ENCODE measurements around the gene MAP2K7. TPM values are rescaled to one million over a fixed set of nuclear protein-coding genes. Genes with fewer than 3 reads are reported as not detected.
A peak's percentile ranks its signal among the peaks of the same experiment; 100 is the strongest.

MAP2K7 gene
- total and polyA plus RNA-seq, 3 experiments from 2014 or later = 2.0 to 38.3 (median 35.9) TPM

- no peak for DNase-seq
- Histone ChIP-seq H3K27me3 (ENCODE audit: insufficient read depth, low read length, poor library complexity, severe bottlenecking) (peaks cover 12% of the 10 kb centered on the region), H3K9me3 (ENCODE audit: low read length) (no peaks in the 10 kb centered on the region), H3K36me3 (ENCODE audit: insufficient read depth, low read length) (no peaks in the 10 kb centered on the region), H3K4me1 (ENCODE audit: insufficient read depth, low read length) (peaks cover 17% of the 10 kb centered on the region), H3K4me3 (ENCODE audit: low read length) (no peak overlapping the region), H3K27ac (ENCODE audit: low read depth, low read length) (no peak overlapping the region)
- ChIA-PET CTCF (interaction anchor here (0.8 kb wide), 1 partner anchor 9 kb away, joined by 3 read pairs; no protein-coding TSS in a partner anchor), POLR2A (interaction anchor here (0.6 to 1.4 kb wide), 2 partner anchors 9 to 158 kb away, joined by 3 to 6 read pairs; partner anchors contain the start of gene FCER2)
- peaks cover 16 to 41% of the 10 kb centered on the region in 2 donors for H3K27me3 Mint-ChIP-seq
- no peaks in the 10 kb centered on the region for H3K36me3 Mint-ChIP-seq
- H3K4me1 Mint-ChIP-seq = peaks cover 4 to 25% (median 9%) of the 10 kb centered on the region in 3 donors
- H3K9me3 Mint-ChIP-seq = no peaks in the 10 kb centered on the region
- peak overlapping the region in 1 of 7 donors; percentile 46 for H3K4me3 Mint-ChIP-seq
- no peak overlapping the region for H3K27ac Mint-ChIP-seq
These were observed 43.6 kb upstream of the MAP2K7 start for GRCh38 chr19:7859831-7860713.

GRCh38 chr19:7860714-7861618 lies 42.7 kb upstream of the MAP2K7 start:
- Histone ChIP-seq H3K9me3 (ENCODE audit: low read length) (no peaks in the 10 kb centered on the region), H3K27me3 (ENCODE audit: insufficient read depth, low read length, poor library complexity, severe bottlenecking) (peaks cover 12% of the 10 kb centered on the region), H3K36me3 (ENCODE audit: insufficient read depth, low read length) (no peaks in the 10 kb centered on the region), H3K4me1 (ENCODE audit: insufficient read depth, low read length) (peaks cover 23% of the 10 kb centered on the region), H3K4me3 (ENCODE audit: low read length) (no peak overlapping the region), H3K27ac (ENCODE audit: low read depth, low read length) (no peak overlapping the region)
- CTCF ChIA-PET = interaction anchor here (0.8 to 1.1 kb wide), 2 partner anchors 8 to 10 kb away, joined by 3 read pairs; no protein-coding TSS in a partner anchor
- Mint-ChIP-seq H3K36me3 (no peaks in the 10 kb centered on the region), H3K4me1 (peaks cover 10 to 31% (median 15%) of the 10 kb centered on the region in 3 donors), H3K27ac (peak overlapping the region in 2 of 8 donors; percentile 33 to 43), H3K4me3 (peak overlapping the region in 3 of 7 donors; percentile 2 to 22 (median 5)), H3K9me3 (no peaks in the 10 kb centered on the region), H3K27me3 (peaks cover 16 to 40% of the 10 kb centered on the region in 2 donors)
- DNase-seq = no peak
- POLR2A ChIA-PET = interaction anchor here (0.6 to 1.3 kb wide), 3 partner anchors 59 to 159 kb away, joined by 3 to 4 read pairs (median 3); partner anchors contain the start of genes ELAVL1, FCER2 and SNAPC2

- Mint-ChIP-seq H3K27ac (peak overlapping the region in 1 of 8 donors; percentile 43), H3K9me3 (no peaks in the 10 kb centered on the region), H3K4me1 (peaks cover 10 to 31% (median 15%) of the 10 kb centered on the region in 3 donors), H3K36me3 (no peaks in the 10 kb centered on the region), H3K4me3 (peak overlapping the region in 5 of 7 donors; percentile 22 to 57 (median 47)), H3K27me3 (peaks cover 13 to 39% of the 10 kb centered on the region in 2 donors)
- Histone ChIP-seq H3K9me3 (ENCODE audit: low read length) (no peaks in the 10 kb centered on the region), H3K27ac (ENCODE audit: low read depth, low read length) (no peak overlapping the region), H3K36me3 (ENCODE audit: insufficient read depth, low read length) (no peaks in the 10 kb centered on the region), H3K4me3 (ENCODE audit: low read length) (peak overlapping the region; percentile 43), H3K27me3 (ENCODE audit: insufficient read depth, low read length, poor library complexity, severe bottlenecking) (peaks cover 12% of the 10 kb centered on the region), H3K4me1 (ENCODE audit: insufficient read depth, low read length) (peaks cover 23% of the 10 kb centered on the region)
- ChIA-PET POLR2A (interaction anchor here (1.2 to 1.3 kb wide), 2 partner anchors 58 to 144 kb away, joined by 3 to 4 read pairs; partner anchors contain the start of genes ELAVL1 and SNAPC2), CTCF (interaction anchor here (1.1 to 1.4 kb wide), 3 partner anchors 9 to 13 kb away, joined by 3 to 5 read pairs (median 3); no protein-coding TSS in a partner anchor)
- DNase-seq = no peak
These were observed 41.9 kb upstream of the MAP2K7 start for GRCh38 chr19:7861619-7862412.

GRCh38 chr19:7862413-7862951 lies 41.2 kb upstream of the MAP2K7 start:
- H3K4me3 ChIP-seq (ENCODE audit: low read length) = peak overlapping the region; percentile 43
- peaks cover 12% of the 10 kb centered on the region for H3K27me3 ChIP-seq (ENCODE audit: insufficient read depth, low read length, poor library complexity, severe bottlenecking)

GRCh38 chr19:7863157-7863970 lies 40.3 kb upstream of the MAP2K7 start:
- Histone ChIP-seq H3K27me3 (ENCODE audit: insufficient read depth, low read length, poor library complexity, severe bottlenecking) (peaks cover 12% of the 10 kb centered on the region), H3K4me1 (ENCODE audit: insufficient read depth, low read length) (peaks cover 25% of the 10 kb centered on the region), H3K4me3 (ENCODE audit: low read length) (no peak overlapping the region), H3K36me3 (ENCODE audit: insufficient read depth, low read length) (no peaks in the 10 kb centered on the region), H3K9me3 (ENCODE audit: low read length) (no peaks in the 10 kb centered on the region), H3K27ac (ENCODE audit: low read depth, low read length) (no peak overlapping the region)
- ChIA-PET CTCF (interaction anchor here (1.4 kb wide), 2 partner anchors 10 to 11 kb away, joined by 3 read pairs; no protein-coding TSS in a partner anchor), POLR2A (interaction anchor here (0.8 kb wide), 1 partner anchor 53 kb away, joined by 3 read pairs; no protein-coding TSS in a partner anchor)
- Mint-ChIP-seq H3K36me3 (no peaks in the 10 kb centered on the region), H3K4me1 (peaks cover 14 to 35% (median 17%) of the 10 kb centered on the region in 3 donors), H3K4me3 (peak overlapping the region in 3 of 7 donors; percentile 5 to 74 (median 12)), H3K27ac (no peak overlapping the region), H3K27me3 (peaks cover 13 to 35% of the 10 kb centered on the region in 2 donors), H3K9me3 (no peaks in the 10 kb centered on the region)
- DNase-seq = no peak

More at GRCh38 chr19:7862413-7862951, 41.2 kb upstream of the MAP2K7 start:
- Histone ChIP-seq H3K36me3 (ENCODE audit: insufficient read depth, low read length) (no peaks in the 10 kb centered on the region), H3K4me1 (ENCODE audit: insufficient read depth, low read length) (peaks cover 23% of the 10 kb centered on the region), H3K27ac (ENCODE audit: low read depth, low read length) (no peak overlapping the region), H3K9me3 (ENCODE audit: low read length) (no peaks in the 10 kb centered on the region)
- Mint-ChIP-seq H3K36me3 (no peaks in the 10 kb centered on the region), H3K4me1 (peaks cover 10 to 31% (median 15%) of the 10 kb centered on the region in 3 donors), H3K27me3 (peaks cover 13 to 35% of the 10 kb centered on the region in 2 donors), H3K27ac (no peak overlapping the region), H3K4me3 (peak overlapping the region in 4 of 7 donors; percentile 23 to 57 (median 50)), H3K9me3 (no peaks in the 10 kb centered on the region)
- CTCF ChIA-PET = interaction anchor here (1.4 kb wide), 2 partner anchors 10 to 12 kb away, joined by 3 to 5 read pairs; no protein-coding TSS in a partner anchor
- POLR2A ChIA-PET = interaction anchor here (0.8 to 1.3 kb wide), 3 partner anchors 54 to 143 kb away, joined by 3 to 4 read pairs (median 3); partner anchors contain the start of genes ELAVL1 and SNAPC2
- DNase-seq = peak; percentile 57 to 71 (median 68)

- Mint-ChIP-seq H3K27ac (no peak overlapping the region), H3K4me3 (peak overlapping the region in 2 of 7 donors; percentile 5 to 72), H3K9me3 (no peaks in the 10 kb centered on the region), H3K36me3 (no peaks in the 10 kb centered on the region), H3K4me1 (peaks cover 19 to 41% (median 22%) of the 10 kb centered on the region in 3 donors), H3K27me3 (peaks cover 11 to 33% of the 10 kb centered on the region in 2 donors)
- H3K4me3 ChIP-seq (ENCODE audit: low read length) = no peak overlapping the region
- ChIA-PET POLR2A (no interaction called here), CTCF (interaction anchor here (1.1 to 1.4 kb wide), 2 partner anchors 10 to 38 kb away, joined by 3 read pairs; no protein-coding TSS in a partner anchor)
- no peaks in the 10 kb centered on the region for H3K36me3 ChIP-seq (ENCODE audit: insufficient read depth, low read length)
- H3K4me1 ChIP-seq (ENCODE audit: insufficient read depth, low read length) = peaks cover 31% of the 10 kb centered on the region
- H3K27me3 ChIP-seq (ENCODE audit: insufficient read depth, low read length, poor library complexity, severe bottlenecking) = peaks cover 12% of the 10 kb centered on the region
- no peak overlapping the region for H3K27ac ChIP-seq (ENCODE audit: low read depth, low read length)
- no peaks in the 10 kb centered on the region for H3K9me3 ChIP-seq (ENCODE audit: low read length)
- no peak for DNase-seq
These were observed 39.5 kb upstream of the MAP2K7 start for GRCh38 chr19:7863971-7864689.

All from CD8-positive, alpha-beta memory T cell (primary cell).